Panc1 (cell line): ENCODE results near the gene SEC31B.

ENCODE experiments used
- POLR2AphosphoS5 ChIP-seq: IDR thresholded peaks from 2 replicates; pipeline ENCODE4 v1.6.1; 2012; ENCODE audit warnings: mild to moderate bottlenecking, low read depth, low read length, moderate library complexity
- TCF7L2 ChIP-seq: IDR thresholded peaks from 2 replicates; pipeline ENCODE4 v1.6.1; 2011; ENCODE audit warnings: mild to moderate bottlenecking, low read depth, low read length, inconsistent platforms
- TF ChIP-seq, protein P1 (sequence below): fragments of 450-650 bp; IDR thresholded peaks from 2 replicates; pipeline ENCODE4 v1.5.1; 2017; ENCODE audit warnings: mild to moderate bottlenecking
- TF ChIP-seq, protein P2 (sequence below), 2 experiments: IDR thresholded peaks; 2 replicates each; pipeline ENCODE4 v1.6.1; 2011 to 2012; ENCODE audit warnings: low read depth in 2 of 2, control low read depth in 1 of 2, low read length in 1 of 2, mild to moderate bottlenecking in 1 of 2, moderate library complexity in 1 of 2; ENCODE audit not compliant: insufficient read depth in 1 of 2

DNA sequence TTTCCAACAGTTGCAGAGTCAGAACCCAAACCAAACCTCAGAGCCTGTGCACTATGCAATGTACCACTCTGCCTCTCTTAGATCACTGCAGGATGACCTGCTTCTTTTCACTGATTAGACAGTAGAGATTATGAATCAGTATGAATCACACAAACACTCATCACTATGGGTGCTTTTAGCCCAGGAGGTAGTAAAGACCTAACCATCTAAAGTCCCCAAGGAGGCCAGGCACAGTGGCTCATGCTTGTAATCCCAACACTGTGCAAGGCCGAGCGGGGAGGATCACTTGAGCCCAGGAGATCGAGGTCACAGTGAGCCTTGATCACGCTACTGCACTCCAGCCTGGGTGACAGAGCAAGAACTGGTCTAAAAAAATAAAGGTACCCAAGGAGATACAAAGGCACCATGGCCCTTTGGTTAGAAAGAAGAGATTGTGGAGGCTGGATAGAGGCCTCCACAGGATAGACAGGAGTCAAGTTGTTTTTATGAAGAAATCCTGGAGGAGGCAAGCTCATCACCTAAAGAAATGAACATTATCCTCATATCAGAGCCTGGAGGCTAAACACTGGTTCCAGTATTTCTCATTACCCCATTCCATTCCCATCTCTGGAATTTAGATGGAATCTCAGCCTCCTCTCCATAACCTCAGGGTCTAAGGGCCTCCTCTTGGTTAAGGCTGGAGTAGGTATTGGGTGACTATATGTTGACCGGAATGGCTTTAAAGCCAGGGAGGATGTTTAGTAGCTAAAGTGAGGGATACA is 12.9 kb downstream of the SEC31B start:
- TF ChIP-seq, protein P1, sequence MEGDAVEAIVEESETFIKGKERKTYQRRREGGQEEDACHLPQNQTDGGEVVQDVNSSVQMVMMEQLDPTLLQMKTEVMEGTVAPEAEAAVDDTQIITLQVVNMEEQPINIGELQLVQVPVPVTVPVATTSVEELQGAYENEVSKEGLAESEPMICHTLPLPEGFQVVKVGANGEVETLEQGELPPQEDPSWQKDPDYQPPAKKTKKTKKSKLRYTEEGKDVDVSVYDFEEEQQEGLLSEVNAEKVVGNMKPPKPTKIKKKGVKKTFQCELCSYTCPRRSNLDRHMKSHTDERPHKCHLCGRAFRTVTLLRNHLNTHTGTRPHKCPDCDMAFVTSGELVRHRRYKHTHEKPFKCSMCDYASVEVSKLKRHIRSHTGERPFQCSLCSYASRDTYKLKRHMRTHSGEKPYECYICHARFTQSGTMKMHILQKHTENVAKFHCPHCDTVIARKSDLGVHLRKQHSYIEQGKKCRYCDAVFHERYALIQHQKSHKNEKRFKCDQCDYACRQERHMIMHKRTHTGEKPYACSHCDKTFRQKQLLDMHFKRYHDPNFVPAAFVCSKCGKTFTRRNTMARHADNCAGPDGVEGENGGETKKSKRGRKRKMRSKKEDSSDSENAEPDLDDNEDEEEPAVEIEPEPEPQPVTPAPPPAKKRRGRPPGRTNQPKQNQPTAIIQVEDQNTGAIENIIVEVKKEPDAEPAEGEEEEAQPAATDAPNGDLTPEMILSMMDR, result no peak
- TF ChIP-seq, protein P2, sequence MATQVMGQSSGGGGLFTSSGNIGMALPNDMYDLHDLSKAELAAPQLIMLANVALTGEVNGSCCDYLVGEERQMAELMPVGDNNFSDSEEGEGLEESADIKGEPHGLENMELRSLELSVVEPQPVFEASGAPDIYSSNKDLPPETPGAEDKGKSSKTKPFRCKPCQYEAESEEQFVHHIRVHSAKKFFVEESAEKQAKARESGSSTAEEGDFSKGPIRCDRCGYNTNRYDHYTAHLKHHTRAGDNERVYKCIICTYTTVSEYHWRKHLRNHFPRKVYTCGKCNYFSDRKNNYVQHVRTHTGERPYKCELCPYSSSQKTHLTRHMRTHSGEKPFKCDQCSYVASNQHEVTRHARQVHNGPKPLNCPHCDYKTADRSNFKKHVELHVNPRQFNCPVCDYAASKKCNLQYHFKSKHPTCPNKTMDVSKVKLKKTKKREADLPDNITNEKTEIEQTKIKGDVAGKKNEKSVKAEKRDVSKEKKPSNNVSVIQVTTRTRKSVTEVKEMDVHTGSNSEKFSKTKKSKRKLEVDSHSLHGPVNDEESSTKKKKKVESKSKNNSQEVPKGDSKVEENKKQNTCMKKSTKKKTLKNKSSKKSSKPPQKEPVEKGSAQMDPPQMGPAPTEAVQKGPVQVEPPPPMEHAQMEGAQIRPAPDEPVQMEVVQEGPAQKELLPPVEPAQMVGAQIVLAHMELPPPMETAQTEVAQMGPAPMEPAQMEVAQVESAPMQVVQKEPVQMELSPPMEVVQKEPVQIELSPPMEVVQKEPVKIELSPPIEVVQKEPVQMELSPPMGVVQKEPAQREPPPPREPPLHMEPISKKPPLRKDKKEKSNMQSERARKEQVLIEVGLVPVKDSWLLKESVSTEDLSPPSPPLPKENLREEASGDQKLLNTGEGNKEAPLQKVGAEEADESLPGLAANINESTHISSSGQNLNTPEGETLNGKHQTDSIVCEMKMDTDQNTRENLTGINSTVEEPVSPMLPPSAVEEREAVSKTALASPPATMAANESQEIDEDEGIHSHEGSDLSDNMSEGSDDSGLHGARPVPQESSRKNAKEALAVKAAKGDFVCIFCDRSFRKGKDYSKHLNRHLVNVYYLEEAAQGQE (IDR thresholded peaks at IDR 0.05; ENCODE audit: insufficient read depth in 1 of 2, low read depth in 2 of 2, low read length in 1 of 2), result no peak
- TF ChIP-seq POLR2AphosphoS5 (no peak), TCF7L2 (no peak)
